WI38 (cell line): ENCODE results near the gene NDST1.
A peak's percentile ranks its signal among the peaks of the same experiment; 100 is the strongest.

Experiments
- H3K4me3 ChIP-seq: 2 replicates; pipeline ENCODE4 v1.5.1; 2011; ENCODE audit warnings: low read depth, mild to moderate bottlenecking, control low read depth, low read length
- TF ChIP-seq, protein P1 (sequence below): IDR thresholded peaks from 2 replicates; pipeline ENCODE4 v1.5.1; 2012; ENCODE audit warnings: low read depth, mild to moderate bottlenecking, control low read depth, low read length

The NDST1 gene

DNA sequence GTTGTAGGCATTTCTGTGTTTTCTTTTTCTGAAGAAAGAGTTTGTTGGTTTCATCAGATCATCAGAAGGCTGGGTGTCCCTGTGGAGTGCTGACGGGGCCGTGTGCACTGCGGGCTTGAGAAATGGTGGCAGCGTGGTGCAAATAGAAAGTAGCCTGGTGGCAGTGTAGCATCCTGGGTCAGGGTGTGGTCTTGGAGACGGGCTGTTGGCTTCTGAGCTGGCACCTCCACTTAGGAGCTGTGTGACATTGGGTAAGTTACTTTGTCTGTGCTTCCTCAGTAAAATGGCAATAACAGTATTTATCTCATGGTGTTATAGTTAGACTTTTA lies 10.0 kb upstream of the NDST1 start:
- peak overlapping the region; percentile 33 for H3K4me3 ChIP-seq
- TF ChIP-seq, protein P1, sequence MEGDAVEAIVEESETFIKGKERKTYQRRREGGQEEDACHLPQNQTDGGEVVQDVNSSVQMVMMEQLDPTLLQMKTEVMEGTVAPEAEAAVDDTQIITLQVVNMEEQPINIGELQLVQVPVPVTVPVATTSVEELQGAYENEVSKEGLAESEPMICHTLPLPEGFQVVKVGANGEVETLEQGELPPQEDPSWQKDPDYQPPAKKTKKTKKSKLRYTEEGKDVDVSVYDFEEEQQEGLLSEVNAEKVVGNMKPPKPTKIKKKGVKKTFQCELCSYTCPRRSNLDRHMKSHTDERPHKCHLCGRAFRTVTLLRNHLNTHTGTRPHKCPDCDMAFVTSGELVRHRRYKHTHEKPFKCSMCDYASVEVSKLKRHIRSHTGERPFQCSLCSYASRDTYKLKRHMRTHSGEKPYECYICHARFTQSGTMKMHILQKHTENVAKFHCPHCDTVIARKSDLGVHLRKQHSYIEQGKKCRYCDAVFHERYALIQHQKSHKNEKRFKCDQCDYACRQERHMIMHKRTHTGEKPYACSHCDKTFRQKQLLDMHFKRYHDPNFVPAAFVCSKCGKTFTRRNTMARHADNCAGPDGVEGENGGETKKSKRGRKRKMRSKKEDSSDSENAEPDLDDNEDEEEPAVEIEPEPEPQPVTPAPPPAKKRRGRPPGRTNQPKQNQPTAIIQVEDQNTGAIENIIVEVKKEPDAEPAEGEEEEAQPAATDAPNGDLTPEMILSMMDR: no peak

DNA sequence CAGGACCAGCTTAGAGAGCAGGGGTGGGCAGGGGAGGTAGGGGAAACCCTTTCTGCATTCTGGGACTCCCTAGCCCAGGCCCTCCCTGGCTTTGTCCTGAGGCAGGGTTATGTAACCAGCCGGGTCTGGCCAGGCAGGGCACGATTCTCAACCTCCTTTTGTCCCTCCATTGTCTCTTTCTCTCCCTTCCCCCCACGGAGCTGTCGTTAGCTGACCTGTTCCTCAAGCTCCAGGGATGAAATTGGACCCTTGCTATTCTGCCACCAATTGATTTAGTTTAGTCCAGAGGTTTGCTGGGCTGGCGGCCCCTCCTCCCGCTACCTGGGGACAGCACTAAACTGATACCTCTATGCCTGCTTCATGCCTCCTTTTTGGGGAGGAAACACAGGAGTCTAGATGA lies 9.4 kb upstream of the NDST1 start:
- H3K4me3 ChIP-seq: peak overlapping the region; percentile 33
- TF ChIP-seq, protein P1: no peak

DNA sequence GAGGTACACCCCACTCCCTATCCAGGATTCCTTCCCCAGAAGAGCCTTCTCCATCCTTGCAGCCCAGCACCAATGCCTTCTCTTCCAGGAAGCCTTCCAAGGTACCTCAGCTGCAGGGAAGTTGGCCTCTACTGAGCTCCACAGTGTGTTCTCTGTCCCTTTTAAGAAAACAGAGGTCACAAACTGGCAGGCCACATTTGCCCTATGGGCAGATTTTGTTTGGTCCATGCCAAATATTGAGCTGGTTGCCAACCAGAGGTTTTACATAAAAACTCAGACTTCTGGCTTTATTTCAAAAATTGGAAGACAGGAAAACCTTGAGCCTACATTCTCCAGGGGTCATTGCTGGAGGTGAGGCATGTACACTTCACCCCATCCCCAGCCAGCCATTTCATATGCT lies 9.0 kb upstream of the NDST1 start:
- H3K4me3 ChIP-seq: no peak overlapping the region
- TF ChIP-seq, protein P1: no peak

DNA sequence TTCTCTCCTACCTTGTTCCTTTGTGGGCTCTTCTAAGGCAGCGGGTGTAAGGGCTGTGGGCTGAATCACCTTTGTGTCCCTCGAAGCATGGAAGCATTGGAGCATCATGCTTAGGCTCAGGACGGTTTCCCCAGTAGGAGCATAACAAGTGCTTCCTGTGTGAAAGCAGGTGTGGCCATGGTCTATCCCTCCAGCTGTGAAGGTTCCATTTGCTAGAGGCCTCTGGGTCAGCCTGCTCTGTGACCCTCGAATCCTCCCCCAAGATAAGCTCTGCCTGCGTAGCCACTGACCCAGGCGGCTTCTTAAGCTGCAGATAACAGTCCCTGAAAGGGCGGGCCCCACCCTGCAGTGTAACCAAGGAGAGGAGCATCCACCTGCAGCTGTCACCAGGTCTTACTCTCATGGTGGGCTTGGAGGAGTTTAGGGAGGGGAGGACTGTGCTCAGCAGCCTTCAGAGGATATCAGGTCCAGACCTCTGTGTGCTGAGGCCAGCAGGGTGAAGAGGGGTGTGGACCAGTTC lies 8.4 kb upstream of the NDST1 start:
- TF ChIP-seq, protein P1: no peak
- no peak overlapping the region for H3K4me3 ChIP-seq

DNA sequence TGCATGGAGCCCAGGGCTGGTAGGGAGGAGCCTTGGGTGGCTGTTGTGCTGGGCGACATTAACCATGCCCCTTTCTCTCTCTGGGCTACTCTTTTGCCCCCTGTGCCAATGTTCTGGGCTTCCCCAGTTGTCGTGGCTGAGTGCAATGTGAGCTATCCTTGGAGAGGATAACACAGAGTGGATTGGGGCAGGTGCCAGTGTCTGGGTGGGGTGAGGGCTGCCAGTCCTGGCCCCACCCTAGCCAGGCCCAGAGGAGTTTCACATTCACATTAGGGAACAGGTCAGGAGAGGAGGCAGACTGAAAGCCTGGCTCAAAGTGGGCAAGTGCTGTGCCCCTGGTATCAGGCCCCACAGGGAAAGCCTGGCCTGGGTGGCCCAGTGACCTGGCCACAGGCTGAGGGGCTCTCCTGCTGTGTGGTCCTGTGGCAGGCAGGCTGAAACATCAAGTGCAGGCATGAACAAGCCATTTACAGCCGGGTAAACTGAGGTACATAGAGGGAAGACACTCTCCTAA lies 7.5 kb upstream of the NDST1 start:
- TF ChIP-seq, protein P1: no peak
- H3K4me3 ChIP-seq: no peak overlapping the region

DNA sequence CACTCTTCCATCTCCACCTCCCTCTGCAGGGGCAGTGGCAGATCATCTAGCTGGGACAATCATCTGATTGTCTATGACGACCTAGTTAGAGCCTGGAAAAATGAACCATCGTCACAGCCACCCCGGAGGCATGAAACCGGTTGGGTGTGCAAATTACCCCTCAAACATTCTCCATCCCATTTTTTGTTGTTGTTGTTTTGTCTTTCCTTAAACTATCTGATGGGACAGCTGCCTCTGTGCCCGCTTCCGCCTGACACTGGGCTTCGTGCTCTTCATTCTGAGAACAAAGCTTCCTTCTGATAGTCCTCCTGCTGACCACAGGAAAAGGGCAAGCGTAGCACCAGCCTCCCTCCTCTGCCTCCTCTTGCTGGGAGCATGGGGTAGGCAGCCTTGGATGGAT lies 7.0 kb upstream of the NDST1 start:
- TF ChIP-seq, protein P1: no peak
- no peak overlapping the region for H3K4me3 ChIP-seq

DNA sequence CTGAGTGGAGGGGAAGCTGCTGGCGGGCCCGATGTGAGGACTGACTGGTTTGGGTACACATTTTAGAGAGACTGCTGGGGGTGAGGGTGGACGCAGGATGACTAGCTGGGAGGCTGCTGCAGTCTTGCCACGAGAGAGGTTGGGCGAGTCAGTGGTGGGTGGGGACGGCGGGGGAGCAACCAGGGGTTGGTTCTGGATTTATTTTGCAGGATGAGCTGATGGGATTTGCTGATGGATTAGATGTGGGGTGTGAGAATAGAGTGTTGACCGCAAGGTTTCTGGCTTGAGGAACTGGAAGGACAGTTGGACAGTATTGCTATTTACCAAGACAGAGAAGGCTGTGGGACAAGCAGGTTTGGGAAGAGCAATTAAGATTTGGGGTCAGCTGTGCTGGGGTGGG lies 5.8 kb upstream of the NDST1 start:
- TF ChIP-seq, protein P1: no peak
- H3K4me3 ChIP-seq: no peak overlapping the region
